ENCODE results near the gene KCNIP3. TPM values are rescaled to one million over a fixed set of nuclear protein-coding genes. Genes with fewer than 3 reads are reported as not detected.
"Not testable (repeated sequence)": the region's sequence is repeated elsewhere in the genome, so short reads cannot be mapped to it uniquely, and the experiment has no call there.

KCNIP3 gene
- total RNA-seq, 1 donor from 2014 or later, result 0.68 TPM

- Histone ChIP-seq H4K20me1 (ENCODE audit: insufficient read depth, low read length) (no peaks in the 10 kb centered on the region), H2AFZ (ENCODE audit: low read depth, low read length) (no peak overlapping the region), H3K9me3 (ENCODE audit: insufficient read depth, low read depth, low read length) (peaks cover 3% of the 10 kb centered on the region), H3K4me3 (ENCODE audit: insufficient read depth, low read depth, low read length) (no peak overlapping the region), H3K36me3 (ENCODE audit: insufficient read depth, low read length) (no peaks in the 10 kb centered on the region), H3K27me3 (ENCODE audit: insufficient read depth, low read length) (no peaks in the 10 kb centered on the region), H3K27ac (ENCODE audit: low read depth, low read length) (no peak overlapping the region), H3K79me2 (ENCODE audit: insufficient read depth, low read length) (no peaks in the 10 kb centered on the region), H3K9ac (ENCODE audit: low read length) (no peak overlapping the region), H3K4me1 (ENCODE audit: insufficient read depth, low read length) (no peaks in the 10 kb centered on the region), H3K4me2 (ENCODE audit: low read length) (no peak overlapping the region)
- Mint-ChIP-seq H3K27ac (ENCODE audit: unreplicated experiment) (no peak overlapping the region), H3K4me1 (ENCODE audit: low read depth, unreplicated experiment) (peaks cover 2% of the 10 kb centered on the region), H3K36me3 (ENCODE audit: low read depth, unreplicated experiment) (peaks cover 2% of the 10 kb centered on the region), H3K27me3 (ENCODE audit: low read depth, unreplicated experiment) (peaks cover 56% of the 10 kb centered on the region), H3K9me3 (ENCODE audit: unreplicated experiment) (peaks cover 16% of the 10 kb centered on the region), H3K4me3 (ENCODE audit: unreplicated experiment) (no peak overlapping the region)
- DNase-seq (ENCODE audit: low read depth) (no peak), FAIRE-seq (no peak)
- TF ChIP-seq CTCF (IDR thresholded peaks at IDR 0.05; ENCODE audit: insufficient read depth, low read depth, low read length), result no peak
- no peak for TF ChIP-seq EZH2 (IDR thresholded peaks at IDR 0.05; ENCODE audit: insufficient read depth, low read length)
Measured at GRCh38 chr2:95353613-95354468, 56.7 kb downstream of the KCNIP3 start.

DNA sequence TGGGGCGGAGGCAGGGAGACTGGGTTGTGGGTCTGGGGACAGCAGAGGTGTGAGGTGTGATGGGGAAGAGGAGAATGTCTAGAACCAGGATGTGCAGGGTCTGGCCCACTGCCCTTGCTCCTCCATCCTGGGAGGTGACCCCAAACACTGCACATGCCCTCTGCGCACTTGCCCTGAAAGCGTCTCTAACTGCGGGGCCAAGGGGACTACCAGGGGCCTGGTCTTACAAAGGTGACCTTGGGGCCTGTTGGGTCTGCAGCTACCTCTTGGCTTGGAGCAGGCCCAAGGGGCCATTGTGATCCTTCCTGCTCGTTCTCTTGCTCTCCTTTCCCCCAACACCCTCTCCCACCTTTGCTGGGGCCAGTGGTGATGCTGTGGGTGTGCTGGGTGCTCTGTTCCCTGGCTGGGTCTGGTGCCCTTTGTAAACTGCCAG lies 57.3 kb downstream of the KCNIP3 start:
- no peak overlapping the region for H3K9ac ChIP-seq (ENCODE audit: low read length)
- Mint-ChIP-seq H3K36me3 (ENCODE audit: low read depth, unreplicated experiment) (peaks cover 2% of the 10 kb centered on the region), H3K4me3 (ENCODE audit: unreplicated experiment) (no peak overlapping the region), H3K27ac (ENCODE audit: unreplicated experiment) (no peak overlapping the region), H3K9me3 (ENCODE audit: unreplicated experiment) (peaks cover 16% of the 10 kb centered on the region), H3K27me3 (ENCODE audit: low read depth, unreplicated experiment) (peaks cover 51% of the 10 kb centered on the region), H3K4me1 (ENCODE audit: low read depth, unreplicated experiment) (peaks cover 6% of the 10 kb centered on the region)
- H3K79me2 ChIP-seq (ENCODE audit: insufficient read depth, low read length), result no peaks in the 10 kb centered on the region
- H2AFZ ChIP-seq (ENCODE audit: low read depth, low read length), result no peak overlapping the region
- H3K4me1 ChIP-seq (ENCODE audit: insufficient read depth, low read length), result peaks cover 4% of the 10 kb centered on the region
- peaks cover 3% of the 10 kb centered on the region for H3K9me3 ChIP-seq (ENCODE audit: insufficient read depth, low read depth, low read length)
- H3K4me3 ChIP-seq (ENCODE audit: insufficient read depth, low read depth, low read length), result no peak overlapping the region
- H3K27ac ChIP-seq (ENCODE audit: low read depth, low read length), result no peak overlapping the region
- no peaks in the 10 kb centered on the region for H3K27me3 ChIP-seq (ENCODE audit: insufficient read depth, low read length)
- no peaks in the 10 kb centered on the region for H4K20me1 ChIP-seq (ENCODE audit: insufficient read depth, low read length)
- FAIRE-seq (no peak), DNase-seq (ENCODE audit: low read depth) (no peak)
- H3K4me2 ChIP-seq (ENCODE audit: low read length), result no peak overlapping the region
- no peaks in the 10 kb centered on the region for H3K36me3 ChIP-seq (ENCODE audit: insufficient read depth, low read length)
- TF ChIP-seq EZH2 (IDR thresholded peaks at IDR 0.05; ENCODE audit: insufficient read depth, low read length), result no peak
- no peak for TF ChIP-seq CTCF (IDR thresholded peaks at IDR 0.05; ENCODE audit: insufficient read depth, low read depth, low read length)

- H3K27me3 ChIP-seq (ENCODE audit: insufficient read depth, low read length), result no peaks in the 10 kb centered on the region
- no peak overlapping the region for H3K9ac ChIP-seq (ENCODE audit: low read length)
- DNase-seq (ENCODE audit: low read depth), result no peak
- Mint-ChIP-seq H3K27me3 (ENCODE audit: low read depth, unreplicated experiment) (peaks cover 46% of the 10 kb centered on the region), H3K36me3 (ENCODE audit: low read depth, unreplicated experiment) (peaks cover 2% of the 10 kb centered on the region), H3K4me3 (ENCODE audit: unreplicated experiment) (no peak overlapping the region), H3K4me1 (ENCODE audit: low read depth, unreplicated experiment) (peaks cover 6% of the 10 kb centered on the region), H3K27ac (ENCODE audit: unreplicated experiment) (no peak overlapping the region), H3K9me3 (ENCODE audit: unreplicated experiment) (peaks cover 16% of the 10 kb centered on the region)
- H3K27ac ChIP-seq (ENCODE audit: low read depth, low read length), result no peak overlapping the region
- no peak overlapping the region for H3K4me3 ChIP-seq (ENCODE audit: insufficient read depth, low read depth, low read length)
- H3K4me2 ChIP-seq (ENCODE audit: low read length), result no peak overlapping the region
- no peaks in the 10 kb centered on the region for H4K20me1 ChIP-seq (ENCODE audit: insufficient read depth, low read length)
- no peak for FAIRE-seq
- peaks cover 3% of the 10 kb centered on the region for H3K9me3 ChIP-seq (ENCODE audit: insufficient read depth, low read depth, low read length)
- H3K4me1 ChIP-seq (ENCODE audit: insufficient read depth, low read length), result peaks cover 6% of the 10 kb centered on the region
- H3K79me2 ChIP-seq (ENCODE audit: insufficient read depth, low read length), result no peaks in the 10 kb centered on the region
- H2AFZ ChIP-seq (ENCODE audit: low read depth, low read length), result no peak overlapping the region
- TF ChIP-seq CTCF (IDR thresholded peaks at IDR 0.05; ENCODE audit: insufficient read depth, low read depth, low read length) (no peak), EZH2 (IDR thresholded peaks at IDR 0.05; ENCODE audit: insufficient read depth, low read length) (no peak)
- H3K36me3 ChIP-seq (ENCODE audit: insufficient read depth, low read length), result no peaks in the 10 kb centered on the region
Measured at GRCh38 chr2:95354925-95355324, 57.8 kb downstream of the KCNIP3 start.

- not testable (repeated sequence) for H3K27ac Mint-ChIP-seq (ENCODE audit: unreplicated experiment); H4K20me1 ChIP-seq (ENCODE audit: insufficient read depth, low read length); H3K9me3 ChIP-seq (ENCODE audit: insufficient read depth, low read depth, low read length); H3K4me3 Mint-ChIP-seq (ENCODE audit: unreplicated experiment); H3K36me3 ChIP-seq (ENCODE audit: insufficient read depth, low read length); H2AFZ ChIP-seq (ENCODE audit: low read depth, low read length); H3K36me3 Mint-ChIP-seq (ENCODE audit: low read depth, unreplicated experiment); H3K27me3 ChIP-seq (ENCODE audit: insufficient read depth, low read length); H3K79me2 ChIP-seq (ENCODE audit: insufficient read depth, low read length); H3K4me1 ChIP-seq (ENCODE audit: insufficient read depth, low read length); H3K4me3 ChIP-seq (ENCODE audit: insufficient read depth, low read depth, low read length); DNase-seq (ENCODE audit: low read depth); H3K9ac ChIP-seq (ENCODE audit: low read length); H3K4me1 Mint-ChIP-seq (ENCODE audit: low read depth, unreplicated experiment); H3K4me2 ChIP-seq (ENCODE audit: low read length); H3K27ac ChIP-seq (ENCODE audit: low read depth, low read length); FAIRE-seq
- Mint-ChIP-seq H3K9me3 (ENCODE audit: unreplicated experiment) (peaks cover 16% of the 10 kb centered on the region), H3K27me3 (ENCODE audit: low read depth, unreplicated experiment) (peaks cover 45% of the 10 kb centered on the region)
Measured at GRCh38 chr2:95355486-95355885, 58.3 kb downstream of the KCNIP3 start.

Data from astrocyte (in vitro differentiated cells and primary cell).